OCI-LY3 (cell line): ENCODE measurements around the gene SPNS2.

ENCODE experiments used
- H2AFZ ChIP-seq: fragments of 200-600, 300-600 bp; shearing (Covaris generic); 2 replicates; pipeline ENCODE4 v1.6.0; 2014; ENCODE audit warnings: antibody characterized with exemption, low read depth, low read length
- H3K27ac ChIP-seq: fragments of 200-600, 300-600 bp; sonication (generic); 2 replicates; pipeline ENCODE4 v1.5.1; 2014; ENCODE audit warnings: mild to moderate bottlenecking, low read length, moderate library complexity, mixed read lengths
- H3K27me3 ChIP-seq: fragments of 200-600, 300-600 bp; sonication (generic); 2 replicates; pipeline ENCODE4 v1.6.1; 2014; ENCODE audit warnings: low read depth, low read length, mixed read lengths
- H3K36me3 ChIP-seq: fragments of 200-600, 300-600 bp; sonication (generic); replicated peaks from 2 replicates; pipeline ENCODE3; 2014; ENCODE audit warnings: low read depth, low read length, mixed read lengths
- H3K4me1 ChIP-seq: fragments of 300-600, 200-600 bp; sonication (generic); 2 replicates; pipeline ENCODE4 v1.6.1; 2014; ENCODE audit warnings: low read length, mixed read lengths
- H3K4me2 ChIP-seq: fragments of 200-600, 300-600 bp; sonication (generic); 2 replicates; pipeline ENCODE4 v1.6.1; 2014; ENCODE audit warnings: low read length, mixed read lengths
- H3K4me3 ChIP-seq: fragments of 300-600, 200-600 bp; sonication (generic); 2 replicates; pipeline ENCODE4 v1.5.1; 2014; ENCODE audit warnings: antibody characterized with exemption, mild to moderate bottlenecking, low read length, moderate library complexity
- H3K79me2 ChIP-seq: fragments of 300-600, 200-600 bp; shearing (Covaris generic); 2 replicates; pipeline ENCODE4 v1.6.1; 2014; ENCODE audit warnings: mild to moderate bottlenecking, low read length, mixed read lengths
- H3K9ac ChIP-seq: fragments of 300-600, 200-600 bp; shearing (Covaris generic); 2 replicates; pipeline ENCODE4 v1.6.0; 2014; ENCODE audit warnings: mild to moderate bottlenecking, low read length, moderate library complexity
- H3K9me3 ChIP-seq: fragments of 200-600, 300-600 bp; shearing (Covaris generic); 2 replicates; pipeline ENCODE4 v1.6.1; 2014; ENCODE audit warnings: low read length, mixed read lengths; ENCODE audit not compliant: insufficient read depth
- H4K20me1 ChIP-seq: fragments of 200-600, 300-600 bp; sonication (generic); 2 replicates; pipeline ENCODE4 v1.6.1; 2016; ENCODE audit warnings: low read length, mixed read lengths; ENCODE audit not compliant: insufficient read depth
- EZH2phosphoT487 ChIP-seq: fragments of 200-600 bp; shearing (Covaris generic); IDR thresholded peaks from 2 replicates; pipeline ENCODE4 v1.6.1; 2018; ENCODE audit warnings: antibody characterized with exemption, mixed run types, low read depth
- TF ChIP-seq, protein P1 (sequence below): fragments of 200-600, 300-600 bp; sonication (generic); IDR thresholded peaks from 2 replicates; pipeline ENCODE4 v1.5.1; 2014; ENCODE audit warnings: antibody characterized with exemption, low read length, low read depth

The SPNS2 gene

DNA sequence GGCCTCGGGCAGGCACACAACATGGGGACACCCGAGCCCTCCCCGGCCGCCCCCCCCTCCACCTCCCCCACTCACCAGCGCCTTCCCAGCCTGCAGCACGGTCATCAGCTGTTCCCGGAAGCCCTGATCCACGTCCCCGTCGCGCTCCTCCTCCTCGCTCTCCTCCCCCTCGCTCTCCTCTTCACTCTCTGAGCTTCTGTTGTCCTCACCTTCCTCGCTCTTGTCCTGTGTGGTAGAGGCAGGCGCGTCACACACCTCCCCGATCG is 46.2 kb downstream of the SPNS2 start:
- no peak overlapping the region for H3K9ac ChIP-seq
- H3K36me3 ChIP-seq, result peaks cover 4% of the 10 kb centered on the region
- no peaks in the 10 kb centered on the region for H3K4me1 ChIP-seq
- no peak for TF ChIP-seq EZH2phosphoT487
- TF ChIP-seq, protein P1, sequence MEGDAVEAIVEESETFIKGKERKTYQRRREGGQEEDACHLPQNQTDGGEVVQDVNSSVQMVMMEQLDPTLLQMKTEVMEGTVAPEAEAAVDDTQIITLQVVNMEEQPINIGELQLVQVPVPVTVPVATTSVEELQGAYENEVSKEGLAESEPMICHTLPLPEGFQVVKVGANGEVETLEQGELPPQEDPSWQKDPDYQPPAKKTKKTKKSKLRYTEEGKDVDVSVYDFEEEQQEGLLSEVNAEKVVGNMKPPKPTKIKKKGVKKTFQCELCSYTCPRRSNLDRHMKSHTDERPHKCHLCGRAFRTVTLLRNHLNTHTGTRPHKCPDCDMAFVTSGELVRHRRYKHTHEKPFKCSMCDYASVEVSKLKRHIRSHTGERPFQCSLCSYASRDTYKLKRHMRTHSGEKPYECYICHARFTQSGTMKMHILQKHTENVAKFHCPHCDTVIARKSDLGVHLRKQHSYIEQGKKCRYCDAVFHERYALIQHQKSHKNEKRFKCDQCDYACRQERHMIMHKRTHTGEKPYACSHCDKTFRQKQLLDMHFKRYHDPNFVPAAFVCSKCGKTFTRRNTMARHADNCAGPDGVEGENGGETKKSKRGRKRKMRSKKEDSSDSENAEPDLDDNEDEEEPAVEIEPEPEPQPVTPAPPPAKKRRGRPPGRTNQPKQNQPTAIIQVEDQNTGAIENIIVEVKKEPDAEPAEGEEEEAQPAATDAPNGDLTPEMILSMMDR, result no peak
- H3K27ac ChIP-seq, result no peak overlapping the region
- no peaks in the 10 kb centered on the region for H4K20me1 ChIP-seq
- no peaks in the 10 kb centered on the region for H3K79me2 ChIP-seq
- no peaks in the 10 kb centered on the region for H3K9me3 ChIP-seq
- no peak overlapping the region for H3K4me2 ChIP-seq
- H3K4me3 ChIP-seq, result no peak overlapping the region
- H2AFZ ChIP-seq, result no peak overlapping the region
- H3K27me3 ChIP-seq, result no peaks in the 10 kb centered on the region

DNA sequence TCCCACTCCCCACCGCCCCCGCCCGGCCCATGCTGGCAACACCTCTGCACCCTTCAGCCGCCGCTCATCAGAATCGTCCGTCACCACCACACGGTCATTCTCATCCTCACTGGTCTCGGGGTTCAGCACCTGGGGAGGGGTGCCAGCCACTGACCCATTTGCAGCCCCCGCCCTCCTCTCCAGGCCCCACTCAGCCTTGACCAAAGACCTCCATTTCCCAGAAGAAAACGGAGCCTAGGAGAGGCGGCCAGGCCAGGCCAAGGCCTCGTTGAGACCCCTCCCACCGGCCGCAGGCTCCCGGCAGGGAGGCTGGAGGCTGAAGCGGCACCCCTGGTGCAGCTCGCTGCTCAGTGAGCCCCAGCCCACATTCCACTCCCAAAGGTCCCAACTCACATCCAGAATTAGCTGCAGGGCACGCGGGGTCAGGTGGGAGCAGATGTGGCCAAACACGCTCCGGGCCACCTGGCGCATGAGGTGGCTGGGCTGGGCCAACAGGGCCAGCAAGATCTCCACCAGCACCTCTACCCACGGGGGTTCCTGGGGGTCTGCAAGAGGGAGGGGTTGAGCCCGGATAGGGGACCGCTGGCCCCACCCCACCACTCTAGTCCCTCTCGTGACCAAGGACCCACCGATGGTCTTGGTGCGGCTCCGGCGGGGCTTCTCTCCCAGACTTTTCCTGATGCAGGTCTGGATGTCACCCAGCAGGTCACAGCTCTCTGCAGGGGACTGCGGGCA is 46.7 kb downstream of the SPNS2 start:
- TF ChIP-seq EZH2phosphoT487, result no peak
- TF ChIP-seq, protein P1, result no peak
- no peak overlapping the region for H2AFZ ChIP-seq
- no peaks in the 10 kb centered on the region for H3K4me1 ChIP-seq
- no peak overlapping the region for H3K4me2 ChIP-seq
- no peaks in the 10 kb centered on the region for H3K79me2 ChIP-seq
- no peak overlapping the region for H3K27ac ChIP-seq
- no peaks in the 10 kb centered on the region for H3K9me3 ChIP-seq
- H3K27me3 ChIP-seq, result no peaks in the 10 kb centered on the region
- peaks cover 9% of the 10 kb centered on the region for H3K36me3 ChIP-seq
- no peaks in the 10 kb centered on the region for H4K20me1 ChIP-seq
- no peak overlapping the region for H3K9ac ChIP-seq
- H3K4me3 ChIP-seq, result no peak overlapping the region

DNA sequence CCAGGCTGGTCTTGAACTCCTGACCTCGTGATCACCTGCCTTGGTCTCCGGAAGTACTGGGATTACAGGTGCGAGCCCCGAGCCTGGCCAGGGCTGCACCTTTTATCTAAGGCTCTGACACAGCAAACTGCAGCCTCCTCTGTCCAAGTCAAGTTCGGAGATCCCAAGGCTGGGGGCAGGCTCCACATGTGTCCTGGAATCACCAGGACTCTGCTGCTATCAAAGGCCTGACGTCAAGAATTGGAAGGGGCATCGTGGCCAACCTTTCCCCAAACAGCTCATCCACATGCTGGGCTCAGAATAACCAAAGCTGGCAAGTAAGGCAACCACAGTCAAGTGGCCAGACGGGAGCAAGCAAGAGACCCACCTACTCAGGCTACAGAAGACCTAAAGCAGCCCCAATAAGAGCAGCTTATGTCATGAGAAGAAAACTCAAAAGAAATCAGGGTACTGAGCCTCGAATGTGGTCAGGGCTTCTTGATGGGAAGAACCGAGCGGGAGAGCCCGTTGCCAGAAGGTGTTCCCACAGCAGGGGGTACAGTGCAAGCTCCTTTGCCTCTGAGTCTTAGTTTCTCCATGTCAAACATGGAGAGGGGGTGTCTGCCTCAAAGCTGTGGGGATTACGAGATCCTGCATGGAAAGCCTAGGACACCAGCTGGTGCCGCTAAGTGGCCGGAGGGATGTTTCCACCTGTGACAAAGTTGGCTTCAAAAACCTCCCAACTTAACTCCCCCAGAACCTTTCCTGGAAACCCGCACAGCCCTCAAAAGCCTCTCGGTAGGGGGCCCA is 48.6 kb downstream of the SPNS2 start:
- Histone ChIP-seq H3K27ac (no peak overlapping the region), H3K27me3 (no peaks in the 10 kb centered on the region), H3K36me3 (peaks cover 24% of the 10 kb centered on the region), H3K9ac (no peak overlapping the region), H3K4me3 (no peak overlapping the region), H3K4me1 (no peaks in the 10 kb centered on the region), H2AFZ (no peak overlapping the region), H4K20me1 (no peaks in the 10 kb centered on the region), H3K4me2 (no peak overlapping the region), H3K9me3 (no peaks in the 10 kb centered on the region), H3K79me2 (peaks cover 10% of the 10 kb centered on the region)
- TF ChIP-seq EZH2phosphoT487, result no peak
- TF ChIP-seq, protein P1, result no peak

DNA sequence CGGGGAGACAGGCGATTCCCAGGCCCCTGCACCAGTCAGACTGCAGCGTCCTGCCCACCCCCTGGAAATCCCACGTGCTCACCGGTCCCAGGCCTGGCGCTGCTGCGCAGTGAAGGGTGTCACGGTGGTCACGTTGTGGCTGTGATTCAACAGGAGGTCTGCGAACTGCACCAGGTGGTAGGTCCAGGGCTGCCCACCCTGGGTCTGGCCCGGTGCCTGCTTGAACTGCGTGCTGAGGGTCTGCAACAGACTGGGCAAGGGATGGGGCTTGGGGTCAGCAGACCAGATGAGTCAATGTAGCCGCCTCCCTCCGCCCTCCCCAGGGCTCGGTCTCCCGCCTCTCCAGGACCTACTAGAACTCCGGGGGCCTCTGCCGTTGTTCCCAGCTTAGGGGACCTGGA is 49.4 kb downstream of the SPNS2 start:
- H3K79me2 ChIP-seq, result peaks cover 15% of the 10 kb centered on the region
- no peak overlapping the region for H3K9ac ChIP-seq
- no peak overlapping the region for H3K4me2 ChIP-seq

More for the DNA sequence above, 49.4 kb downstream of the SPNS2 start:
- TF ChIP-seq, protein P1, result no peak
- no peak for TF ChIP-seq EZH2phosphoT487
- H3K9me3 ChIP-seq, result no peaks in the 10 kb centered on the region
- no peak overlapping the region for H3K27ac ChIP-seq
- H3K27me3 ChIP-seq, result no peaks in the 10 kb centered on the region
- no peaks in the 10 kb centered on the region for H4K20me1 ChIP-seq
- no peak overlapping the region for H2AFZ ChIP-seq
- peaks cover 26% of the 10 kb centered on the region for H3K36me3 ChIP-seq
- no peak overlapping the region for H3K4me3 ChIP-seq
- H3K4me1 ChIP-seq, result no peaks in the 10 kb centered on the region
